HepG2 (cell line): ENCODE data around the gene MTO1. TPM values are rescaled to one million over a fixed set of nuclear protein-coding genes. Genes with fewer than 3 reads are reported as not detected.

Experiments
- LCORL ChIP-seq, 2 experiments: fragments of 450-650 bp in 1 of 2; sonication (generic) in 1 of 2; formaldehyde crosslinking in 1 of 2; IDR thresholded peaks; 2 replicates each; pipeline versions ENCODE4 v1.5.0 to v1.6.1; 2017 to 2020; ENCODE audit warnings: antibody characterized with exemption in 1 of 2, missing genetic modification reagents in 1 of 2
- PHF21A ChIP-seq: sonication (generic); formaldehyde crosslinking; IDR thresholded peaks from 2 replicates; pipeline ENCODE4 v1.5.0; 2020; ENCODE audit warnings: mild to moderate bottlenecking, missing genetic modification reagents
- RFXANK ChIP-seq: IDR thresholded peaks from 2 replicates; pipeline ENCODE4 v1.6.1; 2016
- SAFB2 ChIP-seq: sonication (generic); formaldehyde crosslinking; IDR thresholded peaks from 2 replicates; pipeline ENCODE4 v1.5.1; 2020; ENCODE audit warnings: missing genetic modification reagents, low read depth, mild to moderate bottlenecking, borderline replicate concordance
- SRSF4 ChIP-seq: fragments of 200-400 bp; formaldehyde crosslinking; IDR thresholded peaks from one replicate; pipeline ENCODE4 v1.6.1; 2018; ENCODE audit warnings: mild to moderate bottlenecking, low read depth, low read length, moderate library complexity; ENCODE audit not compliant: poor library complexity, severe bottlenecking
- TBL1XR1 ChIP-seq: fragments of 150-350 bp; IDR thresholded peaks from 2 replicates; pipeline ENCODE4 v1.6.1; 2014; ENCODE audit warnings: borderline replicate concordance, low read length; ENCODE audit not compliant: partially characterized antibody
- ZBTB42 ChIP-seq: sonication (generic); formaldehyde crosslinking; IDR thresholded peaks from 2 replicates; pipeline ENCODE4 v1.5.0; 2020; ENCODE audit warnings: mild to moderate bottlenecking, missing genetic modification reagents
- ZNF350 ChIP-seq: sonication (generic); formaldehyde crosslinking; IDR thresholded peaks from 2 replicates; pipeline ENCODE4 v1.4.0; 2020; ENCODE audit warnings: mild to moderate bottlenecking, low read depth, missing genetic modification reagents, borderline replicate concordance
- polyA plus RNA-seq, 8 experiments: library from polyadenylated mRNA; depleted of rRNA in 3 of 8; stranded (reverse) in 7 of 8; unstranded in 1 of 8; fragments of >200 nt; fragmentation: Illumina TruSeq in 4 of 8; extraction: Trizol in 4 of 8; gene quantifications; 2 replicates each; pipeline versions ENCODE4 v1.2.1 to v1.2.3, GENCODE V29; 2011 to 2016; ENCODE audit warnings: low read depth in 4 of 8, missing spikeins in 1 of 8, mixed read lengths in 1 of 8; ENCODE audit not compliant: insufficient read depth in 1 of 8
- total RNA-seq, 5 experiments: library from RNA; depleted of rRNA; stranded (reverse); fragments of >200 nt; fragmentation: Illumina TruSeq; extraction: Trizol; gene quantifications; 2 replicates each; pipeline ENCODE4 v1.2.3, GENCODE V29; 2016; ENCODE audit warnings: low read depth in 1 of 5
- TF ChIP-seq, protein P1 (sequence below): IDR thresholded peaks from 2 replicates; pipeline ENCODE4 v1.4.0; 2020; ENCODE audit warnings: mild to moderate bottlenecking, missing genetic modification reagents
- TF ChIP-seq, protein P2 (sequence below): sonication (generic); formaldehyde crosslinking; IDR thresholded peaks from 2 replicates; pipeline ENCODE4 v1.4.0; 2020; ENCODE audit warnings: mild to moderate bottlenecking, low read depth, missing genetic modification reagents
- TF ChIP-seq, protein P3 (sequence below): sonication (generic); formaldehyde crosslinking; IDR thresholded peaks from 2 replicates; pipeline ENCODE4 v1.4.0; 2020; ENCODE audit warnings: missing genetic modification reagents
- TF ChIP-seq, protein P4 (sequence below): sonication (generic); formaldehyde crosslinking; conservative IDR thresholded peaks from 2 replicates; pipeline ENCODE4 v1.8.0; 2022; ENCODE audit warnings: missing genetic modification reagents
- TF ChIP-seq, protein P5 (sequence below): sonication (generic); formaldehyde crosslinking; IDR thresholded peaks from 2 replicates; pipeline ENCODE4 v1.5.0; 2020; ENCODE audit warnings: mild to moderate bottlenecking, missing genetic modification reagents
- TF ChIP-seq, protein P6 (sequence below): IDR thresholded peaks from 2 replicates; pipeline ENCODE4 v1.6.1; 2016; ENCODE audit warnings: low read depth, control low read depth
- TF ChIP-seq, protein P7 (sequence below): sonication (generic); formaldehyde crosslinking; IDR thresholded peaks from 2 replicates; pipeline ENCODE4 v1.8.1; 2023; ENCODE audit warnings: mild to moderate bottlenecking, missing genetic modification reagents

MTO1 gene
- total and polyA plus RNA-seq, 2 of the 13 experiments (the other 11 are each of a cell fraction or from before 2014, with no cell fraction given) = 21.1 to 45.3 TPM

DNA sequence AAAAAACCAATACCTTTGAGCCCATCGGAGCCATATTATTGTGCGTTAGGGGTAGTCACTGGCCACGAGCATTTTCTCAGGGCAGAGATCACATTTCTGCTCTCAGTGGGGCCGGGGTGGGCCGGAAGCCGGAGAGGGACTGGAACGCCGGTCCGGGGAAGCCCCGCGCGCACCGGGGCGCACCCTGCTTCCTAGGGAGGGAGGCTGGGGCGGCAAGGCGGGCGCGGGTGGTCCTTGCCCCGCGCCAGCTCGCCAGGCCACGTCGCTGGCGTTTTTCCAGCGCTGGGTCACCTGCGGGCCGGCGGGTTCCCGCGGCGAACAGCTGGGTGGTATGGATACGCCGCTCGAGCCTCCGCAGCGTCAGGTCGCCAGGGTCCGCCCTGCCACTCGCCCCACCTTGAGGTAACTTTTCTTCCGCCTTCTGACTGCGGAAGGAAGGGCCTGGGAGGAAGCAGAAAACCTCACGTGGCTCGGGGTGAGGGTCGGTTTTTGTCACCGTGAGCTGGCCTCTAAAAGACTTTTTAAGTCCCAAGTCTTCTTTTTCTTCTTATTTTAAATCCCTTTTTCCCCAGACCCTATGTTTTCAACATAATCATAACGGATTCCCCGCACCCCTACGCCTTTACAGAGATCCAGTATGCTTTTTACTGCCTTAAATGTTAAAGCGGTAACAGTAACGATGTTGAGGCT, 62.0 kb downstream of the MTO1 start (continued):
- TF ChIP-seq, protein P1, sequence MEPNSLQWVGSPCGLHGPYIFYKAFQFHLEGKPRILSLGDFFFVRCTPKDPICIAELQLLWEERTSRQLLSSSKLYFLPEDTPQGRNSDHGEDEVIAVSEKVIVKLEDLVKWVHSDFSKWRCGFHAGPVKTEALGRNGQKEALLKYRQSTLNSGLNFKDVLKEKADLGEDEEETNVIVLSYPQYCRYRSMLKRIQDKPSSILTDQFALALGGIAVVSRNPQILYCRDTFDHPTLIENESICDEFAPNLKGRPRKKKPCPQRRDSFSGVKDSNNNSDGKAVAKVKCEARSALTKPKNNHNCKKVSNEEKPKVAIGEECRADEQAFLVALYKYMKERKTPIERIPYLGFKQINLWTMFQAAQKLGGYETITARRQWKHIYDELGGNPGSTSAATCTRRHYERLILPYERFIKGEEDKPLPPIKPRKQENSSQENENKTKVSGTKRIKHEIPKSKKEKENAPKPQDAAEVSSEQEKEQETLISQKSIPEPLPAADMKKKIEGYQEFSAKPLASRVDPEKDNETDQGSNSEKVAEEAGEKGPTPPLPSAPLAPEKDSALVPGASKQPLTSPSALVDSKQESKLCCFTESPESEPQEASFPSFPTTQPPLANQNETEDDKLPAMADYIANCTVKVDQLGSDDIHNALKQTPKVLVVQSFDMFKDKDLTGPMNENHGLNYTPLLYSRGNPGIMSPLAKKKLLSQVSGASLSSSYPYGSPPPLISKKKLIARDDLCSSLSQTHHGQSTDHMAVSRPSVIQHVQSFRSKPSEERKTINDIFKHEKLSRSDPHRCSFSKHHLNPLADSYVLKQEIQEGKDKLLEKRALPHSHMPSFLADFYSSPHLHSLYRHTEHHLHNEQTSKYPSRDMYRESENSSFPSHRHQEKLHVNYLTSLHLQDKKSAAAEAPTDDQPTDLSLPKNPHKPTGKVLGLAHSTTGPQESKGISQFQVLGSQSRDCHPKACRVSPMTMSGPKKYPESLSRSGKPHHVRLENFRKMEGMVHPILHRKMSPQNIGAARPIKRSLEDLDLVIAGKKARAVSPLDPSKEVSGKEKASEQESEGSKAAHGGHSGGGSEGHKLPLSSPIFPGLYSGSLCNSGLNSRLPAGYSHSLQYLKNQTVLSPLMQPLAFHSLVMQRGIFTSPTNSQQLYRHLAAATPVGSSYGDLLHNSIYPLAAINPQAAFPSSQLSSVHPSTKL (CRISPR knock-in tag) = peak; percentile 67; the same call in 1 of the 2 replicates
- TF ChIP-seq LCORL (IDR thresholded peaks at IDR 0.05) (no peak), LCORL (CRISPR knock-in tag; IDR thresholded peaks at IDR 0.05) (peak; percentile 84), TBL1XR1 (no peak), RFXANK (no peak), ZBTB42 (CRISPR knock-in tag) (no peak), ZNF350 (CRISPR knock-in tag) (no peak), PHF21A (CRISPR knock-in tag) (peak; percentile 81), SAFB2 (CRISPR knock-in tag) (no peak), SRSF4 (no peak)
- TF ChIP-seq, protein P2, sequence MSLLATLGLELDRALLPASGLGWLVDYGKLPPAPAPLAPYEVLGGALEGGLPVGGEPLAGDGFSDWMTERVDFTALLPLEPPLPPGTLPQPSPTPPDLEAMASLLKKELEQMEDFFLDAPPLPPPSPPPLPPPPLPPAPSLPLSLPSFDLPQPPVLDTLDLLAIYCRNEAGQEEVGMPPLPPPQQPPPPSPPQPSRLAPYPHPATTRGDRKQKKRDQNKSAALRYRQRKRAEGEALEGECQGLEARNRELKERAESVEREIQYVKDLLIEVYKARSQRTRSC = no peak
- TF ChIP-seq, protein P3, sequence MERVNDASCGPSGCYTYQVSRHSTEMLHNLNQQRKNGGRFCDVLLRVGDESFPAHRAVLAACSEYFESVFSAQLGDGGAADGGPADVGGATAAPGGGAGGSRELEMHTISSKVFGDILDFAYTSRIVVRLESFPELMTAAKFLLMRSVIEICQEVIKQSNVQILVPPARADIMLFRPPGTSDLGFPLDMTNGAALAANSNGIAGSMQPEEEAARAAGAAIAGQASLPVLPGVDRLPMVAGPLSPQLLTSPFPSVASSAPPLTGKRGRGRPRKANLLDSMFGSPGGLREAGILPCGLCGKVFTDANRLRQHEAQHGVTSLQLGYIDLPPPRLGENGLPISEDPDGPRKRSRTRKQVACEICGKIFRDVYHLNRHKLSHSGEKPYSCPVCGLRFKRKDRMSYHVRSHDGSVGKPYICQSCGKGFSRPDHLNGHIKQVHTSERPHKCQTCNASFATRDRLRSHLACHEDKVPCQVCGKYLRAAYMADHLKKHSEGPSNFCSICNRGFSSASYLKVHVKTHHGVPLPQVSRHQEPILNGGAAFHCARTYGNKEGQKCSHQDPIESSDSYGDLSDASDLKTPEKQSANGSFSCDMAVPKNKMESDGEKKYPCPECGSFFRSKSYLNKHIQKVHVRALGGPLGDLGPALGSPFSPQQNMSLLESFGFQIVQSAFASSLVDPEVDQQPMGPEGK = peak; percentile 83
- TF ChIP-seq, protein P4, sequence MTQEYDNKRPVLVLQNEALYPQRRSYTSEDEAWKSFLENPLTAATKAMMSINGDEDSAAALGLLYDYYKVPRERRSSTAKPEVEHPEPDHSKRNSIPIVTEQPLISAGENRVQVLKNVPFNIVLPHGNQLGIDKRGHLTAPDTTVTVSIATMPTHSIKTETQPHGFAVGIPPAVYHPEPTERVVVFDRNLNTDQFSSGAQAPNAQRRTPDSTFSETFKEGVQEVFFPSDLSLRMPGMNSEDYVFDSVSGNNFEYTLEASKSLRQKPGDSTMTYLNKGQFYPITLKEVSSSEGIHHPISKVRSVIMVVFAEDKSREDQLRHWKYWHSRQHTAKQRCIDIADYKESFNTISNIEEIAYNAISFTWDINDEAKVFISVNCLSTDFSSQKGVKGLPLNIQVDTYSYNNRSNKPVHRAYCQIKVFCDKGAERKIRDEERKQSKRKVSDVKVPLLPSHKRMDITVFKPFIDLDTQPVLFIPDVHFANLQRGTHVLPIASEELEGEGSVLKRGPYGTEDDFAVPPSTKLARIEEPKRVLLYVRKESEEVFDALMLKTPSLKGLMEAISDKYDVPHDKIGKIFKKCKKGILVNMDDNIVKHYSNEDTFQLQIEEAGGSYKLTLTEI = no peak
- TF ChIP-seq, protein P5, sequence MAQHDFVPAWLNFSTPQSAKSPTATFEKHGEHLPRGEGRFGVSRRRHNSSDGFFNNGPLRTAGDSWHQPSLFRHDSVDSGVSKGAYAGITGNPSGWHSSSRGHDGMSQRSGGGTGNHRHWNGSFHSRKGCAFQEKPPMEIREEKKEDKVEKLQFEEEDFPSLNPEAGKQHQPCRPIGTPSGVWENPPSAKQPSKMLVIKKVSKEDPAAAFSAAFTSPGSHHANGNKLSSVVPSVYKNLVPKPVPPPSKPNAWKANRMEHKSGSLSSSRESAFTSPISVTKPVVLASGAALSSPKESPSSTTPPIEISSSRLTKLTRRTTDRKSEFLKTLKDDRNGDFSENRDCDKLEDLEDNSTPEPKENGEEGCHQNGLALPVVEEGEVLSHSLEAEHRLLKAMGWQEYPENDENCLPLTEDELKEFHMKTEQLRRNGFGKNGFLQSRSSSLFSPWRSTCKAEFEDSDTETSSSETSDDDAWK (CRISPR knock-in tag) = no peak
- TF ChIP-seq, protein P6, sequence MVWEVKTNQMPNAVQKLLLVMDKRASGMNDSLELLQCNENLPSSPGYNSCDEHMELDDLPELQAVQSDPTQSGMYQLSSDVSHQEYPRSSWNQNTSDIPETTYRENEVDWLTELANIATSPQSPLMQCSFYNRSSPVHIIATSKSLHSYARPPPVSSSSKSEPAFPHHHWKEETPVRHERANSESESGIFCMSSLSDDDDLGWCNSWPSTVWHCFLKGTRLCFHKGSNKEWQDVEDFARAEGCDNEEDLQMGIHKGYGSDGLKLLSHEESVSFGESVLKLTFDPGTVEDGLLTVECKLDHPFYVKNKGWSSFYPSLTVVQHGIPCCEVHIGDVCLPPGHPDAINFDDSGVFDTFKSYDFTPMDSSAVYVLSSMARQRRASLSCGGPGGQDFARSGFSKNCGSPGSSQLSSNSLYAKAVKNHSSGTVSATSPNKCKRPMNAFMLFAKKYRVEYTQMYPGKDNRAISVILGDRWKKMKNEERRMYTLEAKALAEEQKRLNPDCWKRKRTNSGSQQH (CRISPR knock-in tag) = no peak
- TF ChIP-seq, protein P7, sequence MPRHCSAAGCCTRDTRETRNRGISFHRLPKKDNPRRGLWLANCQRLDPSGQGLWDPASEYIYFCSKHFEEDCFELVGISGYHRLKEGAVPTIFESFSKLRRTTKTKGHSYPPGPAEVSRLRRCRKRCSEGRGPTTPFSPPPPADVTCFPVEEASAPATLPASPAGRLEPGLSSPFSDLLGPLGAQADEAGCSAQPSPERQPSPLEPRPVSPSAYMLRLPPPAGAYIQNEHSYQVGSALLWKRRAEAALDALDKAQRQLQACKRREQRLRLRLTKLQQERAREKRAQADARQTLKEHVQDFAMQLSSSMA (CRISPR knock-in tag) = peak; percentile 59; the same call in 1 of the 2 replicates
